Measurements from ENCODE around the gene ASXL2. TPM values are rescaled to one million over a fixed set of nuclear protein-coding genes. Genes with fewer than 3 reads are reported as not detected.

Gene ASXL2
- total RNA-seq, 4 donors from 2014 or later = 22.9 to 27.6 (median 23.5) TPM

GRCh38 chr2:25790074-25790790 lies 88.1 kb downstream of the ASXL2 start:
- 94% methylated on average over 5 of the region's 5 CpGs for WGBS
- H3K27me3 ChIP-seq = no peaks in the 10 kb centered on the region
- no peak overlapping the region for H3K27ac ChIP-seq
- H3K36me3 ChIP-seq = peaks cover 14% of the 10 kb centered on the region
- no peaks in the 10 kb centered on the region for H3K4me1 ChIP-seq
- DNase-seq (ENCODE audit: low spot score in 2 of 2) = no peak
- no peak overlapping the region for H3K4me3 ChIP-seq
- TF ChIP-seq CTCF (IDR thresholded peaks at IDR 0.05) (no peak), EP300 (IDR thresholded peaks at IDR 0.05) (no peak), POLR2AphosphoS5 (IDR thresholded peaks at IDR 0.05) (no peak), POLR2A (IDR thresholded peaks at IDR 0.05) (no peak)
- no peaks in the 10 kb centered on the region for H3K9me3 ChIP-seq

GRCh38 chr2:25788457-25788856 lies 89.8 kb downstream of the ASXL2 start:
- no peaks in the 10 kb centered on the region for H3K9me3 ChIP-seq
- H3K4me3 ChIP-seq = no peak overlapping the region
- H3K4me1 ChIP-seq = no peaks in the 10 kb centered on the region
- H3K27me3 ChIP-seq = no peaks in the 10 kb centered on the region
- H3K27ac ChIP-seq = no peak overlapping the region
- peaks cover 16% of the 10 kb centered on the region for H3K36me3 ChIP-seq
- no peak for TF ChIP-seq POLR2AphosphoS5 (IDR thresholded peaks at IDR 0.05)
- TF ChIP-seq POLR2A (IDR thresholded peaks at IDR 0.05) = no peak
- TF ChIP-seq CTCF (IDR thresholded peaks at IDR 0.05) = no peak
- no peak for TF ChIP-seq EP300 (IDR thresholded peaks at IDR 0.05)
- 82% methylated on average over 3 of the region's 3 CpGs for WGBS
- no peak for DNase-seq (ENCODE audit: low spot score in 2 of 2)

GRCh38 chr2:25787020-25787419 lies 91.3 kb downstream of the ASXL2 start:
- no peak for DNase-seq (ENCODE audit: low spot score in 2 of 2)
- Histone ChIP-seq H3K9me3 (no peaks in the 10 kb centered on the region), H3K4me1 (no peaks in the 10 kb centered on the region), H3K27me3 (no peaks in the 10 kb centered on the region), H3K36me3 (peaks cover 10% of the 10 kb centered on the region), H3K4me3 (no peak overlapping the region), H3K27ac (no peak overlapping the region)
- TF ChIP-seq POLR2A (IDR thresholded peaks at IDR 0.05) (no peak), CTCF (IDR thresholded peaks at IDR 0.05) (no peak)
- WGBS = 81% methylated on average over 2 of the region's 2 CpGs

GRCh38 chr2:25784404-25784803 lies 93.9 kb downstream of the ASXL2 start:
- Histone ChIP-seq H3K36me3 (peaks cover 16% of the 10 kb centered on the region), H3K4me1 (no peaks in the 10 kb centered on the region), H3K27me3 (no peaks in the 10 kb centered on the region), H3K4me3 (no peak overlapping the region), H3K27ac (no peak overlapping the region), H3K9me3 (no peaks in the 10 kb centered on the region)
- DNase-seq (ENCODE audit: low spot score in 2 of 2) = no peak
- TF ChIP-seq POLR2A (IDR thresholded peaks at IDR 0.05) (no peak), CTCF (IDR thresholded peaks at IDR 0.05) (no peak), EP300 (IDR thresholded peaks at IDR 0.05) (no peak), POLR2AphosphoS5 (IDR thresholded peaks at IDR 0.05) (no peak)
- over 99% methylated on average over 4 of the region's 4 CpGs for WGBS

GRCh38 chr2:25777077-25777476 lies 101.2 kb downstream of the ASXL2 start:
- Histone ChIP-seq H3K4me1 (no peaks in the 10 kb centered on the region), H3K4me3 (no peak overlapping the region), H3K9me3 (no peaks in the 10 kb centered on the region), H3K27me3 (no peaks in the 10 kb centered on the region), H3K27ac (no peak overlapping the region), H3K36me3 (peaks cover 12% of the 10 kb centered on the region)
- WGBS = 96% methylated on average over 5 of the region's 5 CpGs
- DNase-seq (ENCODE audit: low spot score in 2 of 2) = no peak
- TF ChIP-seq POLR2A (IDR thresholded peaks at IDR 0.05) (no peak), CTCF (IDR thresholded peaks at IDR 0.05) (no peak), EP300 (IDR thresholded peaks at IDR 0.05) (no peak), POLR2AphosphoS5 (IDR thresholded peaks at IDR 0.05) (no peak)

Data from suprapubic skin (tissue), 4 donors.